HepG2 (cell line): ENCODE data around the gene CABLES2. TPM values are rescaled to one million over a fixed set of nuclear protein-coding genes. Genes with fewer than 3 reads are reported as not detected.

ENCODE experiments used
- ATAC-seq: fragments of 200-7000 bp; cut with Tn5 transposase; 3 replicates; pipeline ENCODE4 v1.9.1; 2020; ENCODE audit warnings: mild to moderate bottlenecking, moderate library complexity
- BruUV-seq: library from RNA; stranded (reverse); fragments of 400-500 nt; replicated peaks from 2 replicates; lab custom pipeline; 2021; lab: Mats Ljungman, UMichigan
- CTCF ChIA-PET: fragments of 300-600 bp; formaldehyde crosslinking; extraction: SDS; loops from one replicate; lab custom pipeline; 2021; ENCODE audit warnings: low total read pairs, inconsistent platforms, low intra/inter-chr PET ratio; lab: Yijun Ruan, JAX
- POLR2A ChIA-PET: fragments of 350-600 bp; sonication (Branson Sonifier 250); formaldehyde crosslinking; loops from one replicate; lab custom pipeline; 2020; ENCODE audit warnings: antibody characterized with exemption, inconsistent platforms; lab: Yijun Ruan, JAX
- DNase-seq: peaks from one replicate; pipeline ENCODE4 v3.0.0-alpha.2; 2015; ENCODE audit warnings: low spot score
- FAIRE-seq: peaks from 3 replicates; lab custom pipeline; 2011; peaks lifted over from hg19 to GRCh38; lab: Jason Lieb, UNC
- H2AFZ ChIP-seq: one replicate; pipeline ENCODE4 v1.6.1; 2011; ENCODE audit warnings: low read length, inconsistent platforms
- H3K27ac ChIP-seq: fragments of 300-600 bp; 3 replicates; pipeline ENCODE4 v1.8.0; 2011; ENCODE audit warnings: mixed run types, mild to moderate bottlenecking, mixed read lengths, low read length, inconsistent platforms; ENCODE audit not compliant: insufficient read depth; ENCODE audit errors: extremely low read length
- H3K27me3 ChIP-seq, 2 experiments: fragments of 200-600 bp in 1 of 2; 2 replicates in 1 of 2; 3 replicates in 1 of 2; pipeline versions ENCODE4 v1.6.0 to v1.8.0; 2011; ENCODE audit warnings: low read length in 2 of 2, mild to moderate bottlenecking in 2 of 2, moderate library complexity in 2 of 2, inconsistent platforms in 1 of 2; ENCODE audit not compliant: insufficient read depth in 2 of 2, control insufficient read depth in 1 of 2
- H3K36me3 ChIP-seq, 2 experiments: fragments of 200-600 bp in 1 of 2; replicated peaks in 1 of 2; 2 replicates in 1 of 2; 3 replicates in 1 of 2; pipeline versions ENCODE4 v1.5.1 to v1.8.0; 2011; ENCODE audit warnings: low read length in 2 of 2, inconsistent platforms in 1 of 2; ENCODE audit not compliant: insufficient read depth in 2 of 2, control insufficient read depth in 1 of 2
- H3K4me1 ChIP-seq: 2 replicates; pipeline ENCODE4 v1.5.1; 2012; ENCODE audit warnings: low read length, inconsistent platforms; ENCODE audit not compliant: insufficient read depth
- H3K4me2 ChIP-seq: 2 replicates; pipeline ENCODE4 v1.6.0; 2011; ENCODE audit warnings: low read depth, low read length, inconsistent platforms
- H3K4me3 ChIP-seq, 3 experiments: fragments of 200-600 bp in 1 of 3; sonication (generic), shearing (Covaris generic) in 1 of 3; replicated peaks in 1 of 3; 2 replicates each; pipeline ENCODE4 v1.5.1; 2011 to 2016; ENCODE audit warnings: low read length in 3 of 3, inconsistent platforms in 2 of 3, low read depth in 2 of 3, mild to moderate bottlenecking in 2 of 3, control low read depth in 1 of 3, mixed read lengths in 1 of 3; ENCODE audit not compliant: insufficient read depth in 1 of 3
- H3K79me2 ChIP-seq: one replicate; pipeline ENCODE4 v1.6.1; 2011; ENCODE audit warnings: low read length, inconsistent platforms; ENCODE audit not compliant: insufficient read depth
- H3K9ac ChIP-seq: 2 replicates; pipeline ENCODE4 v1.6.0; 2011; ENCODE audit warnings: mild to moderate bottlenecking, low read depth, low read length, inconsistent platforms; ENCODE audit not compliant: insufficient read depth
- H3K9me3 ChIP-seq: 2 replicates; pipeline ENCODE4 v1.5.1; 2012; ENCODE audit warnings: mild to moderate bottlenecking, low read length
- H4K20me1 ChIP-seq: 2 replicates; pipeline ENCODE4 v1.6.0; 2011; ENCODE audit warnings: inconsistent platforms, mild to moderate bottlenecking, low read length, moderate library complexity; ENCODE audit not compliant: insufficient read depth
- AGO1 ChIP-seq: fragments of 200-400 bp; formaldehyde crosslinking; IDR thresholded peaks from 2 replicates; pipeline ENCODE4 v1.6.1; 2017; ENCODE audit warnings: mild to moderate bottlenecking, low read depth, low read length, moderate library complexity; ENCODE audit not compliant: poor library complexity, severe bottlenecking
- AGO2 ChIP-seq: fragments of 200-400 bp; formaldehyde crosslinking; optimal IDR thresholded peaks from 2 replicates; pipeline ENCODE3; 2017; ENCODE audit warnings: mild to moderate bottlenecking, low read depth, low read length, moderate library complexity
- FOSL2 ChIP-seq: sonication (generic); formaldehyde crosslinking; IDR thresholded peaks from 2 replicates; pipeline ENCODE4 v1.4.0; 2020; ENCODE audit warnings: missing genetic modification reagents
- GABPB1 ChIP-seq: IDR thresholded peaks from 2 replicates; pipeline ENCODE4 v1.6.1; 2016; ENCODE audit warnings: mild to moderate bottlenecking, missing genetic modification reagents, moderate library complexity, missing compliant biosample characterization
- MEIS1 ChIP-seq: sonication (generic); formaldehyde crosslinking; IDR thresholded peaks from 2 replicates; pipeline ENCODE4 v1.9.0; 2021; ENCODE audit warnings: mild to moderate bottlenecking, missing genetic modification reagents, moderate library complexity, borderline replicate concordance
- ZNF138 ChIP-seq: sonication (generic); formaldehyde crosslinking; IDR thresholded peaks from 2 replicates; pipeline ENCODE4 v1.5.0; 2020; ENCODE audit warnings: mild to moderate bottlenecking, low read depth, missing genetic modification reagents
- ZNF567 ChIP-seq: sonication (generic); formaldehyde crosslinking; IDR thresholded peaks from 2 replicates; pipeline ENCODE4 v1.8.1; 2023; ENCODE audit warnings: mild to moderate bottlenecking, missing genetic modification reagents, borderline replicate concordance
- ZNF788 ChIP-seq: sonication (generic); formaldehyde crosslinking; IDR thresholded peaks from 2 replicates; pipeline ENCODE4 v1.5.0; 2020; ENCODE audit warnings: mild to moderate bottlenecking, missing genetic modification reagents, borderline replicate concordance
- WGBS: methylation state at CpG from one replicate; pipeline ENCODE4 v1.1.6; 2017; ENCODE audit warnings: low lambda C conversion rate; 5-methylcytosine and 5-hydroxymethylcytosine counted together
- in situ Hi-C: cut with HindIII; loops from 2 replicates; pipeline ENCODE4 v1.10.0; 2017; ENCODE audit warnings: low pct_unique_long_range_greater_than_20kb; ENCODE audit not compliant: extremely low pct_ligation_motif_present
- intact Hi-C: fragments of 100-400 bp; cut with micrococcal nuclease; formaldehyde crosslinking; loops from one replicate; pipeline ENCODE4 v1.10.0; 2022; ENCODE audit not compliant: unreplicated experiment
- polyA plus RNA-seq, 8 experiments: library from polyadenylated mRNA; depleted of rRNA in 3 of 8; stranded (reverse) in 7 of 8; unstranded in 1 of 8; fragments of >200 nt; fragmentation: Illumina TruSeq in 4 of 8; extraction: Trizol in 4 of 8; gene quantifications; 2 replicates each; pipeline versions ENCODE4 v1.2.1 to v1.2.3, GENCODE V29; 2011 to 2016; ENCODE audit warnings: low read depth in 4 of 8, missing spikeins in 1 of 8, mixed read lengths in 1 of 8; ENCODE audit not compliant: insufficient read depth in 1 of 8
- total RNA-seq, 5 experiments: library from RNA; depleted of rRNA; stranded (reverse); fragments of >200 nt; fragmentation: Illumina TruSeq; extraction: Trizol; gene quantifications; 2 replicates each; pipeline ENCODE4 v1.2.3, GENCODE V29; 2016; ENCODE audit warnings: low read depth in 1 of 5
- TF ChIP-seq, protein P1 (sequence below): sonication (generic); formaldehyde crosslinking; IDR thresholded peaks from 2 replicates; pipeline ENCODE4 v1.5.1; 2020; ENCODE audit warnings: mild to moderate bottlenecking, missing genetic modification reagents, moderate library complexity
- TF ChIP-seq, protein P2 (sequence below): sonication (generic); formaldehyde crosslinking; IDR thresholded peaks from 2 replicates; pipeline ENCODE4 v1.4.0; 2020; ENCODE audit warnings: mild to moderate bottlenecking, missing genetic modification reagents
- TF ChIP-seq, protein P3 (sequence below): sonication (generic); formaldehyde crosslinking; IDR thresholded peaks from 2 replicates; pipeline ENCODE4 v1.4.0; 2020; ENCODE audit warnings: mild to moderate bottlenecking, missing genetic modification reagents

CABLES2 gene
- total and polyA plus RNA-seq, 2 of the 13 experiments (the other 11 are each of a cell fraction or from before 2014, with no cell fraction given): 5.2 to 9.7 TPM

DNA sequence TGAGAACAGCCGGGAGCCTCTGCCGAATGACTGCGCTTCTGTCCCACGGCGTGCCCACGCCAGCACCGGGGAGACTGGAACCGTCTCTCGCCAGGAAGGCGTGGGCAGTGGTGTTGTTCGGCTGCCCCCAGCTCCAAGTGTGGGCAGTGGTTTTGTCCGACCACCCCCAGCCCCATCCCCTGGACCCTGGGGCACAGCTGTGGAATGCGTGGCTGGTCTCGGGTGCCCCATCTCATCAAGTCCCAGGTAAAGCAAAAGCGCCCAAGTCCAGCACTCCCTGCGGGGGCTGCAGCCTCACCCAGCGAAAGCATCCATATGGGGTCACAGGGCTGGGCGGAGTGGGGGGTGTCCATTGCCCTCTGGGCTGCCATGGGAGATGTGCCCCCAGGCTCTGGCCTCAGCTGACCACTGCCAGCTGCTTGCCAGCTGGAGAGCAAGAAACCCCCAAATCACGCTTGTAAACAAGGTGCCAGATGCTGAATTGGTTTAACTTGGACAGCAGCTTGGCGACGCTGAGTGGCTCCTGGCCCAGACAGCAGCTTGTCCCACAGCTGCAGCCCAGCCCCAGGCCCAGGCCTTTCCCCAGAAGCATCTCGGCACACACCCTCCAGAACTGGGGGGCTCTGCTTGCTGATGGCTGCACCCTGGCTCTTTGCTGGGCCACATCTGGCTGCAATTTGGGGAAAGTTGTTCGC lies 4.5 kb downstream of the CABLES2 start:
- Histone ChIP-seq H3K79me2 (peaks cover 9% of the 10 kb centered on the region), H4K20me1 (peaks cover 3% of the 10 kb centered on the region; the same call in 1 of the 2 replicates), H3K27ac (no peak overlapping the region), H3K27me3 (no peaks in the 10 kb centered on the region), H3K36me3 (peaks cover 2 to 19% of the 10 kb centered on the region in 2 experiments; a peak in 3 of 5 replicates), H3K9me3 (no peaks in the 10 kb centered on the region), H2AFZ (no peak overlapping the region), H3K4me2 (no peak overlapping the region), H3K4me1 (peaks cover 32% of the 10 kb centered on the region), H3K9ac (no peak overlapping the region), H3K4me3 (no peak overlapping the region)
- POLR2A ChIA-PET: interaction anchor here (1.6 kb wide), 1 partner anchor 32 kb away, joined by 4 read pairs; no protein-coding TSS in a partner anchor
- intact Hi-C loops (no loop called here), in situ Hi-C loops (no loop called here)
- CTCF ChIA-PET: no interaction called here
- no peak for DNase-seq
- TF ChIP-seq AGO1 (peak; percentile 16), AGO2 (peak; percentile 19), ZNF788 (no peak), FOSL2 (CRISPR knock-in tag) (no peak), GABPB1 (0 out of 2 replicates have a peak, but pooled peaks have one; percentile 5), ZNF138 (CRISPR knock-in tag) (no peak), ZNF567 (no peak), MEIS1 (CRISPR knock-in tag) (no peak)
- TF ChIP-seq, protein P1, sequence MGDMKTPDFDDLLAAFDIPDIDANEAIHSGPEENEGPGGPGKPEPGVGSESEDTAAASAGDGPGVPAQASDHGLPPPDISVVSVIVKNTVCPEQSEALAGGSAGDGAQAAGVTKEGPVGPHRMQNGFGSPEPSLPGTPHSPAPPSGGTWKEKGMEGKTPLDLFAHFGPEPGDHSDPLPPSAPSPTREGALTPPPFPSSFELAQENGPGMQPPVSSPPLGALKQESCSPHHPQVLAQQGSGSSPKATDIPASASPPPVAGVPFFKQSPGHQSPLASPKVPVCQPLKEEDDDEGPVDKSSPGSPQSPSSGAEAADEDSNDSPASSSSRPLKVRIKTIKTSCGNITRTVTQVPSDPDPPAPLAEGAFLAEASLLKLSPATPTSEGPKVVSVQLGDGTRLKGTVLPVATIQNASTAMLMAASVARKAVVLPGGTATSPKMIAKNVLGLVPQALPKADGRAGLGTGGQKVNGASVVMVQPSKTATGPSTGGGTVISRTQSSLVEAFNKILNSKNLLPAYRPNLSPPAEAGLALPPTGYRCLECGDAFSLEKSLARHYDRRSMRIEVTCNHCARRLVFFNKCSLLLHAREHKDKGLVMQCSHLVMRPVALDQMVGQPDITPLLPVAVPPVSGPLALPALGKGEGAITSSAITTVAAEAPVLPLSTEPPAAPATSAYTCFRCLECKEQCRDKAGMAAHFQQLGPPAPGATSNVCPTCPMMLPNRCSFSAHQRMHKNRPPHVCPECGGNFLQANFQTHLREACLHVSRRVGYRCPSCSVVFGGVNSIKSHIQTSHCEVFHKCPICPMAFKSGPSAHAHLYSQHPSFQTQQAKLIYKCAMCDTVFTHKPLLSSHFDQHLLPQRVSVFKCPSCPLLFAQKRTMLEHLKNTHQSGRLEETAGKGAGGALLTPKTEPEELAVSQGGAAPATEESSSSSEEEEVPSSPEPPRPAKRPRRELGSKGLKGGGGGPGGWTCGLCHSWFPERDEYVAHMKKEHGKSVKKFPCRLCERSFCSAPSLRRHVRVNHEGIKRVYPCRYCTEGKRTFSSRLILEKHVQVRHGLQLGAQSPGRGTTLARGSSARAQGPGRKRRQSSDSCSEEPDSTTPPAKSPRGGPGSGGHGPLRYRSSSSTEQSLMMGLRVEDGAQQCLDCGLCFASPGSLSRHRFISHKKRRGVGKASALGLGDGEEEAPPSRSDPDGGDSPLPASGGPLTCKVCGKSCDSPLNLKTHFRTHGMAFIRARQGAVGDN (CRISPR knock-in tag): 0 out of 2 replicates have a peak, but pooled peaks have one; percentile 13
- TF ChIP-seq, protein P2, sequence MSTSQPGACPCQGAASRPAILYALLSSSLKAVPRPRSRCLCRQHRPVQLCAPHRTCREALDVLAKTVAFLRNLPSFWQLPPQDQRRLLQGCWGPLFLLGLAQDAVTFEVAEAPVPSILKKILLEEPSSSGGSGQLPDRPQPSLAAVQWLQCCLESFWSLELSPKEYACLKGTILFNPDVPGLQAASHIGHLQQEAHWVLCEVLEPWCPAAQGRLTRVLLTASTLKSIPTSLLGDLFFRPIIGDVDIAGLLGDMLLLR (CRISPR knock-in tag): 0 out of 2 replicates have a peak, but pooled peaks have one; percentile 33
- TF ChIP-seq, protein P3, sequence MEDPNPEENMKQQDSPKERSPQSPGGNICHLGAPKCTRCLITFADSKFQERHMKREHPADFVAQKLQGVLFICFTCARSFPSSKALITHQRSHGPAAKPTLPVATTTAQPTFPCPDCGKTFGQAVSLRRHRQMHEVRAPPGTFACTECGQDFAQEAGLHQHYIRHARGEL: 0 out of 2 replicates have a peak, but pooled peaks have one; percentile 31
- ATAC-seq: no peak
- 93% methylated on average over 23 of the region's 23 CpGs for WGBS
- no TSS peak for BruUV-seq
- FAIRE-seq: no peak
